Lower leg skin (tissue), 3 donors: Measurements from ENCODE around the gene PRMT7.
"Not testable (repeated sequence)": the region's sequence is repeated elsewhere in the genome, so short reads cannot be mapped to it uniquely, and the experiment has no call there.

ENCODE experiments used
- POLR2A ChIP-seq, 2 donors: fragments of 450-650 bp; IDR thresholded peaks; one replicate each; pipeline ENCODE4 v1.6.1; 2016 to 2017; ENCODE audit warnings: antibody characterized with exemption in 2 of 2, mild to moderate bottlenecking in 1 of 2, moderate library complexity in 1 of 2
- TF ChIP-seq, protein P1 (sequence below), 3 donors: fragments of 450-650 bp; IDR thresholded peaks; one replicate each; pipeline ENCODE4 v1.5.1; 2016; ENCODE audit warnings: antibody characterized with exemption in 3 of 3, mild to moderate bottlenecking in 3 of 3, moderate library complexity in 2 of 3

- TF ChIP-seq, protein P1, sequence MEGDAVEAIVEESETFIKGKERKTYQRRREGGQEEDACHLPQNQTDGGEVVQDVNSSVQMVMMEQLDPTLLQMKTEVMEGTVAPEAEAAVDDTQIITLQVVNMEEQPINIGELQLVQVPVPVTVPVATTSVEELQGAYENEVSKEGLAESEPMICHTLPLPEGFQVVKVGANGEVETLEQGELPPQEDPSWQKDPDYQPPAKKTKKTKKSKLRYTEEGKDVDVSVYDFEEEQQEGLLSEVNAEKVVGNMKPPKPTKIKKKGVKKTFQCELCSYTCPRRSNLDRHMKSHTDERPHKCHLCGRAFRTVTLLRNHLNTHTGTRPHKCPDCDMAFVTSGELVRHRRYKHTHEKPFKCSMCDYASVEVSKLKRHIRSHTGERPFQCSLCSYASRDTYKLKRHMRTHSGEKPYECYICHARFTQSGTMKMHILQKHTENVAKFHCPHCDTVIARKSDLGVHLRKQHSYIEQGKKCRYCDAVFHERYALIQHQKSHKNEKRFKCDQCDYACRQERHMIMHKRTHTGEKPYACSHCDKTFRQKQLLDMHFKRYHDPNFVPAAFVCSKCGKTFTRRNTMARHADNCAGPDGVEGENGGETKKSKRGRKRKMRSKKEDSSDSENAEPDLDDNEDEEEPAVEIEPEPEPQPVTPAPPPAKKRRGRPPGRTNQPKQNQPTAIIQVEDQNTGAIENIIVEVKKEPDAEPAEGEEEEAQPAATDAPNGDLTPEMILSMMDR (IDR thresholded peaks at IDR 0.05), result not testable (repeated sequence)
- not testable (repeated sequence) for TF ChIP-seq POLR2A (IDR thresholded peaks at IDR 0.05)
Observed at GRCh38 chr16:68288796-68289195, 22.0 kb upstream of the PRMT7 start.
